GM21360 (cell line): ENCODE results near the gene IFT43.

Experiments
- ATAC-seq: cut with Tn5 transposase; IDR thresholded peaks from one replicate; pipeline ENCODE4 v1.9.1; 2021; ENCODE audit warnings: mild to moderate bottlenecking, moderate library complexity; ENCODE audit not compliant: unreplicated experiment

IFT43 gene

GRCh38 chr14:76067536-76067935 is 82.0 kb downstream of the IFT43 start:
- no peak for ATAC-seq

GRCh38 chr14:76073717-76074116 is 88.2 kb downstream of the IFT43 start:
- ATAC-seq = no peak

- no peak for ATAC-seq
Measured at GRCh38 chr14:76077340-76077739, 91.8 kb downstream of the IFT43 start.

- no peak for ATAC-seq
Measured at GRCh38 chr14:76078501-76078900, 92.9 kb downstream of the IFT43 start.

GRCh38 chr14:76080025-76080424 is 94.5 kb downstream of the IFT43 start:
- no peak for ATAC-seq

- no peak for ATAC-seq
Measured at GRCh38 chr14:76080471-76080870, 94.9 kb downstream of the IFT43 start.

GRCh38 chr14:76081642-76082041 is 96.1 kb downstream of the IFT43 start:
- no peak for ATAC-seq

GRCh38 chr14:76083796-76084765 is 98.5 kb downstream of the IFT43 start:
- no peak for ATAC-seq

GRCh38 chr14:76085358-76085757 is 99.8 kb downstream of the IFT43 start:
- ATAC-seq = no peak

- ATAC-seq = no peak
Measured at GRCh38 chr14:76086636-76087035, 101.1 kb downstream of the IFT43 start.

- ATAC-seq = no peak
Measured at GRCh38 chr14:76088326-76088725, 102.8 kb downstream of the IFT43 start.

GRCh38 chr14:76088771-76089571 is 103.4 kb downstream of the IFT43 start:
- no peak for ATAC-seq

GRCh38 chr14:76089575-76089974 is 104.0 kb downstream of the IFT43 start:
- ATAC-seq = no peak

- ATAC-seq = no peak
Measured at GRCh38 chr14:76090616-76091391, 105.2 kb downstream of the IFT43 start.

- no peak for ATAC-seq
Measured at GRCh38 chr14:76093077-76093476, 107.5 kb downstream of the IFT43 start.

- ATAC-seq = no peak
Measured at GRCh38 chr14:76096257-76096656, 110.7 kb downstream of the IFT43 start.

GRCh38 chr14:76097547-76097946 is 112.0 kb downstream of the IFT43 start:
- ATAC-seq = no peak

GRCh38 chr14:76098047-76098446 is 112.5 kb downstream of the IFT43 start:
- ATAC-seq = no peak

- no peak for ATAC-seq
Measured at GRCh38 chr14:76098916-76099675, 113.5 kb downstream of the IFT43 start.

GRCh38 chr14:76100236-76100635 is 114.7 kb downstream of the IFT43 start:
- no peak for ATAC-seq
